Neuronal stem cell (in vitro differentiated cells): ENCODE measurements around the gene KDM4C.
"Not testable (repeated sequence)": the region's sequence is repeated elsewhere in the genome, so short reads cannot be mapped to it uniquely, and the experiment has no call there.

ENCODE experiments used
- DNase-seq: peaks from one replicate; pipeline ENCODE4 v3.0.0-alpha.2; 2013; ENCODE audit warnings: low spot score
- H2AFZ ChIP-seq: one replicate; pipeline ENCODE4 v1.6.1; 2013; ENCODE audit warnings: mild to moderate bottlenecking, low read length, inconsistent platforms
- H2AK5ac ChIP-seq: 2 replicates; pipeline ENCODE4 v1.6.1; 2013; ENCODE audit warnings: low read depth, mild to moderate bottlenecking, inconsistent platforms, low read length, moderate library complexity, mixed read lengths
- H2BK120ac ChIP-seq: 2 replicates; pipeline ENCODE4 v1.6.1; 2013; ENCODE audit warnings: low read depth, mild to moderate bottlenecking, inconsistent platforms, low read length, moderate library complexity, mixed read lengths
- H2BK12ac ChIP-seq: one replicate; pipeline ENCODE4 v1.6.1; 2013; ENCODE audit warnings: low read length, inconsistent platforms
- H2BK15ac ChIP-seq: 2 replicates; pipeline ENCODE4 v1.6.1; 2013; ENCODE audit warnings: mild to moderate bottlenecking, low read length, inconsistent platforms, mixed read lengths
- H2BK5ac ChIP-seq: one replicate; pipeline ENCODE4 v1.6.1; 2013; ENCODE audit warnings: inconsistent platforms, mild to moderate bottlenecking, low read length, moderate library complexity
- H3K14ac ChIP-seq: one replicate; pipeline ENCODE4 v1.6.1; 2013; ENCODE audit warnings: low read length, inconsistent platforms
- H3K18ac ChIP-seq: 2 replicates; pipeline ENCODE4 v1.6.1; 2013; ENCODE audit warnings: low read length, inconsistent platforms
- H3K23ac ChIP-seq: 2 replicates; pipeline ENCODE4 v1.6.1; 2013; ENCODE audit warnings: low read depth, mild to moderate bottlenecking, mixed read lengths, low read length, inconsistent platforms; ENCODE audit not compliant: poor library complexity
- H3K27ac ChIP-seq: replicated peaks from 3 replicates; pipeline ENCODE4 v1.5.1; 2013; ENCODE audit warnings: low read length, inconsistent platforms
- H3K27me3 ChIP-seq, 3 experiments: 2 replicates each; pipeline ENCODE4 v1.6.1; 2013; ENCODE audit warnings: low read length in 3 of 3, mild to moderate bottlenecking in 2 of 3, inconsistent platforms in 1 of 3, low read depth in 1 of 3, mixed read lengths in 1 of 3, moderate library complexity in 1 of 3; ENCODE audit not compliant: control insufficient read depth in 3 of 3, insufficient read depth in 3 of 3
- H3K36me3 ChIP-seq, 2 donors: replicated peaks in 1 of 2; 2 replicates each; pipeline ENCODE4 v1.6.1; 2013; ENCODE audit warnings: low read length in 2 of 2; ENCODE audit not compliant: control insufficient read depth in 2 of 2, insufficient read depth in 2 of 2
- H3K4ac ChIP-seq: 2 replicates; pipeline ENCODE4 v1.6.1; 2013; ENCODE audit warnings: inconsistent platforms, mild to moderate bottlenecking, low read length, moderate library complexity
- H3K4me1 ChIP-seq, 2 donors: 1 replicate in 1 of 2; 2 replicates in 1 of 2; pipeline ENCODE4 v1.6.1; 2013; ENCODE audit warnings: low read length in 2 of 2, low read depth in 1 of 2; ENCODE audit not compliant: control insufficient read depth in 2 of 2, insufficient read depth in 1 of 2
- H3K4me2 ChIP-seq: one replicate; pipeline ENCODE4 v1.6.1; 2013; ENCODE audit warnings: mild to moderate bottlenecking, low read length, inconsistent platforms; ENCODE audit not compliant: insufficient read depth, poor library complexity, severe bottlenecking
- H3K4me3 ChIP-seq, 2 donors: 2 replicates each; pipeline ENCODE4 v1.5.1; 2013; ENCODE audit warnings: low read length in 2 of 2, mild to moderate bottlenecking in 2 of 2, inconsistent platforms in 1 of 2, moderate library complexity in 1 of 2
- H3K79me1 ChIP-seq: one replicate; pipeline ENCODE4 v1.6.1; 2013; ENCODE audit warnings: low read depth, mild to moderate bottlenecking, inconsistent platforms, low read length, moderate library complexity
- H3K9ac ChIP-seq: one replicate; pipeline ENCODE4 v1.6.1; 2013; ENCODE audit warnings: mild to moderate bottlenecking, low read depth, low read length, inconsistent platforms; ENCODE audit not compliant: poor library complexity
- H3K9me3 ChIP-seq, 2 donors: replicated peaks in 1 of 2; 2 replicates each; pipeline versions ENCODE3 to v1.6.1; 2013; ENCODE audit warnings: low read length in 2 of 2, mild to moderate bottlenecking in 2 of 2, inconsistent platforms in 1 of 2, low read depth in 1 of 2, mixed read lengths in 1 of 2, moderate library complexity in 1 of 2; ENCODE audit not compliant: control insufficient read depth in 2 of 2, insufficient read depth in 1 of 2
- H4K8ac ChIP-seq: one replicate; pipeline ENCODE4 v1.6.1; 2013; ENCODE audit warnings: low read depth, mild to moderate bottlenecking, inconsistent platforms, low read length, moderate library complexity
- H4K91ac ChIP-seq: one replicate; pipeline ENCODE4 v1.6.1; 2013; ENCODE audit warnings: low read length, low read depth, mild to moderate bottlenecking, inconsistent platforms; ENCODE audit not compliant: poor library complexity
- WGBS, 2 donors: extraction: QIAGEN DNeasy Blood & Tissue Kit; methylation state at CpG; one replicate each; pipeline ENCODE4 v1.1.7; 2013; ENCODE audit warnings: missing lambda C conversion rate in 2 of 2, mixed read lengths in 1 of 2; ENCODE audit not compliant: insufficient read length in 2 of 2, insufficient replicate concordance in 1 of 2; ENCODE audit errors: extremely low coverage in 2 of 2; 5-methylcytosine and 5-hydroxymethylcytosine counted together

Gene KDM4C

DNA sequence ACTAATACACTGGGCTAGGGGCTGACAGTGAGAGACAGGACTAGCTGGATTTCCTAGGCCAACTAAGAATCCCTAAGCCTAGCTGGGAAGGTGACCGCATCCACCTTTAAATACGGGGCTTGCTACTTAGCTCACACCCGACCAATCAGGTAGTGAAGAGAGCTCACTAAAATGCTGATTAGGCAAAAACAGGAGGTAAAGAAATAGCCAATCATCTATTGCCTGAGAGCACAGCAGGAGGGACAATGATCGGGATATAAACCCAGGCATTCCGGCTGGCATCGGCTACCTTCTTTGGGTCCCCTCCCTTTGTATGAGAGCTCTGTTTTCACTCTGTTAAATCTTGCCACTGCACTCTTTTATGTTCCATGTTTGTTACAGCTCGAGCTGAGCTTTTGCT, 425.4 kb downstream of the KDM4C start:
- H3K18ac ChIP-seq, H3K4me3 ChIP-seq, H3K14ac ChIP-seq, H2AFZ ChIP-seq, H3K4me2 ChIP-seq, H3K27me3 ChIP-seq, H3K9ac ChIP-seq, H2AK5ac ChIP-seq, DNase-seq, H3K36me3 ChIP-seq, H3K27ac ChIP-seq, H4K8ac ChIP-seq, H2BK5ac ChIP-seq, H3K4ac ChIP-seq, H4K91ac ChIP-seq, H3K4me1 ChIP-seq, H2BK120ac ChIP-seq, H2BK12ac ChIP-seq, H3K23ac ChIP-seq, H2BK15ac ChIP-seq, H3K79me1 ChIP-seq: not testable (repeated sequence)
- peaks cover 8 to 16% of the 10 kb centered on the region in 2 donors for H3K9me3 ChIP-seq
- no CpG with 5 or more reads among the region's 7 CpGs for WGBS, 2 donors

DNA sequence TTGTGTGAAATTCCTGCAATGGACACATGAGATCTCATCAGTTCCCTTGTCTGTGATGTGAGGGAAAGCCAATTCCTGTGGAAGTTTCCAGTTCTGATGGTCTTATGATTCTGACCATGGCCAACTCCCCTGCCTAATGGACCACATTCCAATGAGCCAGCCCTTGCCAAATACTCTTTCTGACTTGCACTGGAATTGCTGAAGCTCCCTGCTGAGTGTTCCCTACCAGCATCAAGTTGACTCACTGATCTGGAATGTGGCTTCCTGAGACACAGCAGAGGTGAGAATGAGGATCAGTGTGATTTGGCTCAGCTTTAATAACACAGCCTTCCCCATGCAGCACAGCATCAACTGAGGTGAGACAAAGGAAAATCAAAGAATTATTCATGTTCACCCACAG, 427.8 kb downstream of the KDM4C start:
- DNase-seq = no peak
- Histone ChIP-seq H3K4me2 (no peak overlapping the region), H3K4me3 (no peak overlapping the region), H3K36me3 (peaks cover 0 to 2% of the 10 kb centered on the region in 2 donors), H2AK5ac (no peak overlapping the region), H2BK12ac (no peak overlapping the region), H2BK5ac (no peak overlapping the region), H3K14ac (no peak overlapping the region), H3K27ac (no peak overlapping the region), H3K79me1 (no peaks in the 10 kb centered on the region), H3K18ac (no peak overlapping the region), H2BK15ac (no peak overlapping the region), H3K9me3 (peaks cover 8 to 10% of the 10 kb centered on the region in 2 donors), H3K4ac (no peak overlapping the region), H3K4me1 (no peaks in the 10 kb centered on the region), H4K91ac (no peak overlapping the region), H3K27me3 (no peaks in the 10 kb centered on the region), H4K8ac (no peak overlapping the region), H2BK120ac (no peak overlapping the region), H3K23ac (no peak overlapping the region), H2AFZ (no peak overlapping the region), H3K9ac (no peak overlapping the region)

DNA sequence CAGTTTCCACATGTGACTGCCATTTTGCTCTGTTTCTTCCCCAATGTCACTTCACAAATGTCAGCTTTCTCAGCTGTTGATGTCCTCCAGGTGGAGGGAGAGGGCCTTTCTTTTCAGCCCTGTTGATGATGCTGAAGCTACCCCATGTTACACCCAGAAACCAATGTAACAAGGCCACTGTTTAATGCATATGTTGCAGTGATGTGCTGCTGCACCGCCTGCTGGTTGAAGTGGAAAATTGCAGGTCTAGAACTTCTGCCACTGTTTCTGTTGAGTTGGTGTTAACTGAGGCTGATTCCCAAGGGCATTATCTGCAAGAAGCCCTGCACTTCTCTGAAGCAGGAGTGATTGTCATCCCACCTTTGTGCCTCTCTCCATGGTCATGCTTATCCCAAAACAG, 428.4 kb downstream of the KDM4C start:
- Histone ChIP-seq H3K23ac (no peak overlapping the region), H3K27ac (no peak overlapping the region), H3K14ac (no peak overlapping the region), H3K4me2 (no peak overlapping the region), H3K9me3 (peaks cover 8 to 10% of the 10 kb centered on the region in 2 donors), H3K27me3 (no peaks in the 10 kb centered on the region), H2BK12ac (no peak overlapping the region), H2BK15ac (no peak overlapping the region), H2AFZ (no peak overlapping the region), H3K36me3 (peaks cover 0 to 2% of the 10 kb centered on the region in 2 donors), H3K4ac (no peak overlapping the region), H3K4me1 (no peaks in the 10 kb centered on the region), H2BK120ac (no peak overlapping the region), H4K8ac (no peak overlapping the region), H3K9ac (no peak overlapping the region), H4K91ac (no peak overlapping the region), H2BK5ac (no peak overlapping the region), H3K4me3 (no peak overlapping the region), H2AK5ac (no peak overlapping the region), H3K79me1 (no peaks in the 10 kb centered on the region), H3K18ac (no peak overlapping the region)
- no CpG with 5 or more reads among the region's 1 CpG for whole genome bisulfite sequencing, 2 donors
- no peak for DNase-seq

DNA sequence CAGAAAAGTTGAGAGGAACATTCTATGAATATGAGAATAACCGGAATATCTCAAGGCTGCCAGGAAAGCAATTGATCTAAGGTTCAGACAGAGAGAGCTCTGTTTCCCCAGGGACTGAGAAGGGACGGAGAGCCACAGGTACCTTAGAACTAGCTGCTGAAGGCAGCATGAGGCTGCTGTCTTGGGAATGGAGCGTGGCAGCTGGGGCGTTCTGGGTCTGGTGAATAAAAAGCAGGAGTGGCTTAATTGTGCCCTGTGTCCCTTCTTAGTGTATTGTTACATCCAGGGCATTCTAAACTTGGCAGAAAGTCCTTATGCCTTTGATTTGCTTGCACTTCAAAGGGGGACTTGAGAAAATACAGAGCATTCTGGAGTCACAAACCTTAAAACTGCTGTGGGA, 434.5 kb downstream of the KDM4C start:
- Histone ChIP-seq H4K8ac (no peak overlapping the region), H3K18ac (no peak overlapping the region), H3K9ac (no peak overlapping the region), H3K27ac (no peak overlapping the region), H3K27me3 (no peaks in the 10 kb centered on the region), H3K4ac (no peak overlapping the region), H3K4me2 (no peak overlapping the region), H2AFZ (no peak overlapping the region), H3K23ac (no peak overlapping the region), H3K14ac (no peak overlapping the region), H2BK12ac (no peak overlapping the region), H3K9me3 (peaks cover 0 to 2% of the 10 kb centered on the region in 2 donors), H3K79me1 (no peaks in the 10 kb centered on the region), H2BK120ac (no peak overlapping the region), H2AK5ac (no peak overlapping the region), H3K36me3 (no peaks in the 10 kb centered on the region), H3K4me1 (no peaks in the 10 kb centered on the region), H2BK15ac (no peak overlapping the region), H2BK5ac (no peak overlapping the region), H4K91ac (no peak overlapping the region), H3K4me3 (no peak overlapping the region)
- WGBS, 2 donors = no CpG with 5 or more reads among the region's 4 CpGs
- no peak for DNase-seq
